IMR-90 (cell line): Measurements from ENCODE around the gene GZMA. TPM values are rescaled to one million over a fixed set of nuclear protein-coding genes. Genes with fewer than 3 reads are reported as not detected.

ENCODE experiments used
- ATAC-seq: fragments of 200-7000 bp; cut with Tn5 transposase; 2 replicates; pipeline ENCODE4 v1.9.1; 2020; ENCODE audit warnings: low read depth, mild to moderate bottlenecking, moderate library complexity
- BruUV-seq: library from RNA; stranded (reverse); fragments of 400-500 nt; replicated peaks from 2 replicates; lab custom pipeline; 2021; lab: Mats Ljungman, UMichigan
- CTCF ChIA-PET: fragments of 300-600 bp; formaldehyde crosslinking; extraction: SDS; loops from one replicate; lab custom pipeline; 2021; ENCODE audit warnings: antibody characterized with exemption; lab: Yijun Ruan, JAX
- POLR2A ChIA-PET: fragments of 300-600 bp; sonication (Branson Sonifier 250); formaldehyde crosslinking; loops from one replicate; lab custom pipeline; 2022; ENCODE audit warnings: antibody characterized with exemption; ENCODE audit not compliant: unreplicated experiment; lab: Charles Lee
- DNase-seq: peaks from one replicate; pipeline ENCODE4 v3.0.0; 2013
- H2AFZ ChIP-seq: replicated peaks from 2 replicates; pipeline ENCODE3; 2013; ENCODE audit warnings: low read length, mild to moderate bottlenecking; ENCODE audit not compliant: poor library complexity
- H2AK5ac ChIP-seq: 2 replicates; pipeline ENCODE4 v1.6.1; 2013; ENCODE audit warnings: low read depth, low read length, inconsistent platforms
- H2AK9ac ChIP-seq: replicated peaks from 2 replicates; pipeline ENCODE3; 2013; ENCODE audit warnings: mild to moderate bottlenecking, low read depth, low read length, moderate library complexity; ENCODE audit not compliant: poor library complexity
- H2BK120ac ChIP-seq: 2 replicates; pipeline ENCODE4 v1.6.1; 2013; ENCODE audit warnings: low read depth, low read length, inconsistent platforms
- H2BK15ac ChIP-seq: 3 replicates; pipeline ENCODE4 v1.6.1; 2013; ENCODE audit warnings: low read depth, low read length, inconsistent platforms
- H2BK20ac ChIP-seq: 2 replicates; pipeline ENCODE4 v1.6.1; 2013; ENCODE audit warnings: low read depth, mild to moderate bottlenecking, inconsistent platforms, low read length, moderate library complexity
- H2BK5ac ChIP-seq: 2 replicates; pipeline ENCODE4 v1.6.1; 2013; ENCODE audit warnings: mild to moderate bottlenecking, low read depth, low read length, inconsistent platforms; ENCODE audit not compliant: poor library complexity, severe bottlenecking
- H3K14ac ChIP-seq: replicated peaks from 2 replicates; pipeline ENCODE4 v1.6.1; 2013; ENCODE audit warnings: low read depth, low read length, inconsistent platforms
- H3K18ac ChIP-seq: 2 replicates; pipeline ENCODE4 v1.6.1; 2013; ENCODE audit warnings: low read depth, low read length, control low read depth
- H3K23ac ChIP-seq: 2 replicates; pipeline ENCODE4 v1.6.1; 2013; ENCODE audit warnings: low read depth, low read length, inconsistent platforms
- H3K27ac ChIP-seq: 2 replicates; pipeline ENCODE4 v1.5.1; 2013; ENCODE audit warnings: mild to moderate bottlenecking, control low read depth, low read length; ENCODE audit not compliant: insufficient read depth
- H3K27me3 ChIP-seq: 2 replicates; pipeline ENCODE4 v1.6.1; 2013; ENCODE audit warnings: low read length; ENCODE audit not compliant: control insufficient read depth, insufficient read depth
- H3K36me3 ChIP-seq: 2 replicates; pipeline ENCODE4 v1.6.1; 2013; ENCODE audit warnings: low read length, mixed read lengths; ENCODE audit not compliant: control insufficient read depth, insufficient read depth
- H3K4ac ChIP-seq: 2 replicates; pipeline ENCODE4 v1.6.1; 2013; ENCODE audit warnings: low read depth, low read length, inconsistent platforms
- H3K4me1 ChIP-seq: 2 replicates; pipeline ENCODE4 v1.6.1; 2013; ENCODE audit warnings: low read length, mixed read lengths; ENCODE audit not compliant: control insufficient read depth, insufficient read depth
- H3K4me2 ChIP-seq: 2 replicates; pipeline ENCODE4 v1.6.1; 2013; ENCODE audit warnings: low read depth, mild to moderate bottlenecking, control low read depth, low read length, moderate library complexity
- H3K4me3 ChIP-seq: 2 replicates; pipeline ENCODE4 v1.5.1; 2013; ENCODE audit warnings: low read depth, mild to moderate bottlenecking, control low read depth, low read length, moderate library complexity; ENCODE audit not compliant: insufficient read depth
- H3K56ac ChIP-seq: 2 replicates; pipeline ENCODE4 v1.6.1; 2013; ENCODE audit warnings: low read length, inconsistent platforms; ENCODE audit not compliant: insufficient read depth; ENCODE audit errors: extremely low read depth
- H3K79me1 ChIP-seq, 2 experiments: 2 replicates each; pipeline ENCODE4 v1.6.1; 2013; ENCODE audit warnings: low read length in 2 of 2, inconsistent platforms in 1 of 2, low read depth in 1 of 2
- H3K9ac ChIP-seq: 2 replicates; pipeline ENCODE4 v1.6.1; 2013; ENCODE audit warnings: low read depth, low read length, control low read depth
- H3K9me1 ChIP-seq: 2 replicates; pipeline ENCODE4 v1.6.1; 2013; ENCODE audit warnings: low read length, inconsistent platforms; ENCODE audit not compliant: insufficient read depth
- H3K9me3 ChIP-seq: 2 replicates; pipeline ENCODE4 v1.6.1; 2013; ENCODE audit warnings: low read length; ENCODE audit not compliant: control insufficient read depth, insufficient read depth
- H4K20me1 ChIP-seq: 2 replicates; pipeline ENCODE4 v1.6.1; 2013; ENCODE audit warnings: low read length, inconsistent platforms; ENCODE audit not compliant: insufficient read depth
- H4K5ac ChIP-seq: 2 replicates; pipeline ENCODE4 v1.6.1; 2013; ENCODE audit warnings: mild to moderate bottlenecking, low read depth, low read length, control low read depth
- H4K8ac ChIP-seq, 2 experiments: 2 replicates each; pipeline ENCODE4 v1.6.1; 2013; ENCODE audit warnings: low read depth in 2 of 2, low read length in 2 of 2, control low read depth in 1 of 2, inconsistent platforms in 1 of 2
- H4K91ac ChIP-seq: 2 replicates; pipeline ENCODE4 v1.6.1; 2013; ENCODE audit warnings: low read depth, low read length, inconsistent platforms; ENCODE audit not compliant: insufficient read depth
- BHLHE40 ChIP-seq: fragments of 150-350 bp; IDR thresholded peaks from 2 replicates; pipeline ENCODE4 v1.6.1; 2016; ENCODE audit warnings: mild to moderate bottlenecking, low read depth, low read length
- CEBPB ChIP-seq: IDR thresholded peaks from 2 replicates; pipeline ENCODE4 v1.6.1; 2012; ENCODE audit warnings: low read depth, low read length, improper control_type of control experiment
- FOS ChIP-seq: fragments of 150-350 bp; IDR thresholded peaks from 2 replicates; pipeline ENCODE4 v1.6.1; 2016; ENCODE audit warnings: low read depth, low read length
- MAFK ChIP-seq: IDR thresholded peaks from 2 replicates; pipeline ENCODE4 v1.6.1; 2012; ENCODE audit warnings: low read depth, low read length, improper control_type of control experiment
- MAZ ChIP-seq: IDR thresholded peaks from 2 replicates; pipeline ENCODE4 v1.6.1; 2012; ENCODE audit warnings: low read depth, mild to moderate bottlenecking, low read length, improper control_type of control experiment, moderate library complexity, borderline replicate concordance
- MXI1 ChIP-seq: IDR thresholded peaks from 2 replicates; pipeline ENCODE4 v1.6.1; 2012; ENCODE audit warnings: low read depth, mild to moderate bottlenecking, low read length, moderate library complexity, borderline replicate concordance
- NFE2L2 ChIP-seq: fragments of 150-350 bp; IDR thresholded peaks from 2 replicates; pipeline ENCODE4 v1.6.1; 2016; ENCODE audit warnings: low read depth, mild to moderate bottlenecking, low read length
- POLR2A ChIP-seq: IDR thresholded peaks from 2 replicates; pipeline ENCODE4 v1.6.1; 2012; ENCODE audit warnings: mild to moderate bottlenecking, low read depth, low read length
- RAD21 ChIP-seq: IDR thresholded peaks from 2 replicates; pipeline ENCODE4 v1.6.1; 2012; ENCODE audit warnings: low read length, improper control_type of control experiment
- RCOR1 ChIP-seq: IDR thresholded peaks from 2 replicates; pipeline ENCODE4 v1.6.1; 2012; ENCODE audit warnings: mild to moderate bottlenecking, low read length, improper control_type of control experiment; ENCODE audit not compliant: insufficient replicate concordance
- RFX5 ChIP-seq: IDR thresholded peaks from 2 replicates; pipeline ENCODE4 v1.8.0; 2012; ENCODE audit warnings: low read depth, mild to moderate bottlenecking, low read length, moderate library complexity
- SMC3 ChIP-seq: fragments of 150-350 bp; IDR thresholded peaks from 2 replicates; pipeline ENCODE4 v1.6.1; 2016; ENCODE audit warnings: low read depth, mild to moderate bottlenecking, antibody characterized with exemption, low read length, moderate library complexity
- WGBS, 2 experiments: methylation state at CpG; one replicate each; pipeline versions ENCODE4 v1.1.5 to v1.1.7; 2013; ENCODE audit warnings: missing lambda C conversion rate in 2 of 2; ENCODE audit not compliant: insufficient read length in 1 of 2; ENCODE audit errors: extremely low coverage in 2 of 2; 5-methylcytosine and 5-hydroxymethylcytosine counted together
- dilution Hi-C: fragments of 300-500 bp; cut with HindIII; formaldehyde crosslinking; loops from one replicate; pipeline ENCODE4 v1.14.3; 2018; ENCODE audit warnings: low sequenced_read_pairs; ENCODE audit not compliant: unreplicated experiment
- in situ Hi-C: fragments of 300-500 bp; cut with MboI; formaldehyde crosslinking; loops from 3 replicates; pipeline ENCODE4 v1.14.3; 2019; ENCODE audit warnings: low sequenced_read_pairs, inconsistent platforms, mixed read lengths
- intact Hi-C: fragments of 100-400 bp; cut with micrococcal nuclease; formaldehyde crosslinking; loops from 2 replicates; pipeline ENCODE4 v1.10.0; 2022
- polyA plus RNA-seq, 3 experiments: library from polyadenylated mRNA; depleted of rRNA; stranded (reverse); fragments of >200 nt; gene quantifications; 2 replicates each; pipeline ENCODE4 v1.2.3, GENCODE V29; 2012; ENCODE audit warnings: low replicate concordance in 1 of 3
- total RNA-seq: library from RNA; depleted of rRNA; stranded (reverse); fragments of >200 nt; gene quantifications from 2 replicates; pipeline ENCODE4 v1.2.3, GENCODE V29; 2012
- TF ChIP-seq, protein P1 (sequence below): fragments of 150-350 bp; IDR thresholded peaks from 2 replicates; pipeline ENCODE4 v1.6.1; 2016; ENCODE audit warnings: low read depth, mild to moderate bottlenecking, low read length, moderate library complexity, borderline replicate concordance
- TF ChIP-seq, protein P2 (sequence below): fragments of 150-350 bp; IDR thresholded peaks from 2 replicates; pipeline ENCODE4 v1.6.1; 2017; ENCODE audit warnings: mild to moderate bottlenecking, antibody characterized with exemption, low read length, low read depth
- TF ChIP-seq, protein P3 (sequence below): conservative IDR thresholded peaks from 2 replicates; pipeline ENCODE4 v1.5.1; 2012; ENCODE audit warnings: mild to moderate bottlenecking, low read depth, low read length, improper control_type of control experiment

GZMA gene
- total and polyA plus RNA-seq, 2 of the 4 experiments (the other 2 are of a cell fraction), result not detected

DNA sequence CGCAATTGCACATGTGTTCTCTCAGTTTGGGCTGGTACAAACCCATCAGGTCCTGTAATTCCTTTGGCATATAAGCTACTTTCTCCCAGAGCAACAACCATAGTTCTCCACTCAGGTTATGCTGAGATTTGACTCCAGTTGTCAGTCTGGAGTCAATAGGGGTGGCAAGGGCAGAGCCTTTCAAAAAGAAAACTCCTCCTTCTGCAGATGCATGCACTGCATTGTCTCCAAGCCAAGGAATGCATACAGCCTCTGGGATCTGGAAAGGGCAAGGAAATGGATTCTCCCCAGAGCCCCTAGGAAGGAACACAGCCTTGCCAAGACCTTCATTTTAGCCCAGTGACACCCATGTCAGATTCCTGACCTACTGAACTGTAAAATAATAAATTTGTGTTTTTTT is 31.0 kb upstream of the GZMA start:
- Histone ChIP-seq H3K4ac (no peak overlapping the region), H3K4me2 (no peak overlapping the region), H3K79me1 (no peaks in the 10 kb centered on the region), H2AK9ac (no peak overlapping the region), H2BK5ac (no peak overlapping the region), H2BK20ac (no peak overlapping the region), H3K27ac (no peak overlapping the region), H3K36me3 (no peaks in the 10 kb centered on the region), H4K20me1 (no peaks in the 10 kb centered on the region), H3K9me1 (no peaks in the 10 kb centered on the region), H2AFZ (no peak overlapping the region), H4K8ac (no peak overlapping the region), H2BK15ac (no peak overlapping the region), H3K4me3 (no peak overlapping the region), H3K9me3 (no peaks in the 10 kb centered on the region), H3K27me3 (peaks cover 27% of the 10 kb centered on the region), H3K18ac (no peak overlapping the region), H3K14ac (no peak overlapping the region), H3K56ac (no peak overlapping the region), H3K4me1 (no peaks in the 10 kb centered on the region), H3K23ac (no peak overlapping the region), H2AK5ac (no peak overlapping the region), H3K9ac (no peak overlapping the region), H2BK120ac (no peak overlapping the region), H4K5ac (no peak overlapping the region), H4K91ac (no peak overlapping the region)
- no peak for TF ChIP-seq MAFK
- TF ChIP-seq CEBPB, result no peak
- no peak for TF ChIP-seq RCOR1
- TF ChIP-seq RAD21, result no peak
- TF ChIP-seq, protein P1, sequence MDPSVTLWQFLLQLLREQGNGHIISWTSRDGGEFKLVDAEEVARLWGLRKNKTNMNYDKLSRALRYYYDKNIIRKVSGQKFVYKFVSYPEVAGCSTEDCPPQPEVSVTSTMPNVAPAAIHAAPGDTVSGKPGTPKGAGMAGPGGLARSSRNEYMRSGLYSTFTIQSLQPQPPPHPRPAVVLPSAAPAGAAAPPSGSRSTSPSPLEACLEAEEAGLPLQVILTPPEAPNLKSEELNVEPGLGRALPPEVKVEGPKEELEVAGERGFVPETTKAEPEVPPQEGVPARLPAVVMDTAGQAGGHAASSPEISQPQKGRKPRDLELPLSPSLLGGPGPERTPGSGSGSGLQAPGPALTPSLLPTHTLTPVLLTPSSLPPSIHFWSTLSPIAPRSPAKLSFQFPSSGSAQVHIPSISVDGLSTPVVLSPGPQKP, result no peak
- no peak for TF ChIP-seq MAZ
- no peak for TF ChIP-seq RFX5
- no peak for TF ChIP-seq NFE2L2
- TF ChIP-seq MXI1, result no peak
- no peak for TF ChIP-seq SMC3
- TF ChIP-seq POLR2A, result no peak
- TF ChIP-seq, protein P2, sequence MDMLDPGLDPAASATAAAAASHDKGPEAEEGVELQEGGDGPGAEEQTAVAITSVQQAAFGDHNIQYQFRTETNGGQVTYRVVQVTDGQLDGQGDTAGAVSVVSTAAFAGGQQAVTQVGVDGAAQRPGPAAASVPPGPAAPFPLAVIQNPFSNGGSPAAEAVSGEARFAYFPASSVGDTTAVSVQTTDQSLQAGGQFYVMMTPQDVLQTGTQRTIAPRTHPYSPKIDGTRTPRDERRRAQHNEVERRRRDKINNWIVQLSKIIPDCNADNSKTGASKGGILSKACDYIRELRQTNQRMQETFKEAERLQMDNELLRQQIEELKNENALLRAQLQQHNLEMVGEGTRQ, result no peak
- no peak for TF ChIP-seq FOS
- no peak for TF ChIP-seq BHLHE40
- TF ChIP-seq, protein P3, sequence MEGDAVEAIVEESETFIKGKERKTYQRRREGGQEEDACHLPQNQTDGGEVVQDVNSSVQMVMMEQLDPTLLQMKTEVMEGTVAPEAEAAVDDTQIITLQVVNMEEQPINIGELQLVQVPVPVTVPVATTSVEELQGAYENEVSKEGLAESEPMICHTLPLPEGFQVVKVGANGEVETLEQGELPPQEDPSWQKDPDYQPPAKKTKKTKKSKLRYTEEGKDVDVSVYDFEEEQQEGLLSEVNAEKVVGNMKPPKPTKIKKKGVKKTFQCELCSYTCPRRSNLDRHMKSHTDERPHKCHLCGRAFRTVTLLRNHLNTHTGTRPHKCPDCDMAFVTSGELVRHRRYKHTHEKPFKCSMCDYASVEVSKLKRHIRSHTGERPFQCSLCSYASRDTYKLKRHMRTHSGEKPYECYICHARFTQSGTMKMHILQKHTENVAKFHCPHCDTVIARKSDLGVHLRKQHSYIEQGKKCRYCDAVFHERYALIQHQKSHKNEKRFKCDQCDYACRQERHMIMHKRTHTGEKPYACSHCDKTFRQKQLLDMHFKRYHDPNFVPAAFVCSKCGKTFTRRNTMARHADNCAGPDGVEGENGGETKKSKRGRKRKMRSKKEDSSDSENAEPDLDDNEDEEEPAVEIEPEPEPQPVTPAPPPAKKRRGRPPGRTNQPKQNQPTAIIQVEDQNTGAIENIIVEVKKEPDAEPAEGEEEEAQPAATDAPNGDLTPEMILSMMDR, result no peak
- ChIA-PET POLR2A (no interaction called here), CTCF (no interaction called here)
- in situ Hi-C loops, result no loop called here
- dilution Hi-C loops, result no loop called here
- BruUV-seq, result no TSS peak
- intact Hi-C loops, result no loop called here
- ATAC-seq, result no peak
- DNase-seq, result no peak
- WGBS, 2 experiments, result no CpG with 5 or more reads among the region's 1 CpG
